ENCODE results near the gene CCDC74A.
"Not testable (repeated sequence)": the region's sequence is repeated elsewhere in the genome, so short reads cannot be mapped to it uniquely, and the experiment has no call there.

The CCDC74A gene

GRCh38 chr2:131529864-131530445 lies 2.3 kb downstream of the CCDC74A start:
- DNase-seq, result not testable (repeated sequence)

DNA sequence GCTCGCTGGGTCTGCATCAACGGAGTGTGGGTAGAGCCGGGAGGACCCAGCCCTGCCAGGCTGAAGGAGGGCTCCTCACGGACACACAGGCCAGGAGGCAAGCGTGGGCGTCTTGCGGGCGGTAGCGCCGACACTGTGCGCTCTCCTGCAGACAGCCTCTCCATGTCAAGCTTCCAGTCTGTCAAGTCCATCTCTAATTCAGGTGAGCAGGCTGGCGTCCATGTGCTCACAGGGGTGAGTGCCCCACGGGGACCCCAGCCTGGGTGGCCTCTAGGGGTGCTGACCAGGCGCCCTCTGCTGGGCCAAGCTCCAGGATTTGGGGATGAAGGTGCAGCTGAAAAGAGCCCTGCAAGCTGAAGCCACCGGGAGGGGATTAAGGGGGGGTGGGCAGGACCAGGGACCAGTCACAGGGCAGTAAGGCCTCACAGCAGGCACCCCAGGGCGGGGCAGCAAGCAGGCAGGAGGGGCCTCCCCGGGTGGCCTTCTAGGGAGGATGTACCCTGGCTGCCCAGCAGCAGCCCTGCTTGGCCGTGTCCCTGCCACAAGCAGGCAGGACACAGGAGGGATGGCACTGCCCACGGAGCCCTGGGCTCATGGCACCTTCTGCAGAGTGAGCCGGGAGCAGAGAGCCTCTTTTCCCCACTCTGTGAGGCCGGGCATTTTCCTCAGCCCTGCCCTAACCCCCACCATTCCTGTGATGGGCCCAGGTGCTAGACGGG lies 3.1 kb downstream of the CCDC74A start:
- not testable (repeated sequence) for DNase-seq

DNA sequence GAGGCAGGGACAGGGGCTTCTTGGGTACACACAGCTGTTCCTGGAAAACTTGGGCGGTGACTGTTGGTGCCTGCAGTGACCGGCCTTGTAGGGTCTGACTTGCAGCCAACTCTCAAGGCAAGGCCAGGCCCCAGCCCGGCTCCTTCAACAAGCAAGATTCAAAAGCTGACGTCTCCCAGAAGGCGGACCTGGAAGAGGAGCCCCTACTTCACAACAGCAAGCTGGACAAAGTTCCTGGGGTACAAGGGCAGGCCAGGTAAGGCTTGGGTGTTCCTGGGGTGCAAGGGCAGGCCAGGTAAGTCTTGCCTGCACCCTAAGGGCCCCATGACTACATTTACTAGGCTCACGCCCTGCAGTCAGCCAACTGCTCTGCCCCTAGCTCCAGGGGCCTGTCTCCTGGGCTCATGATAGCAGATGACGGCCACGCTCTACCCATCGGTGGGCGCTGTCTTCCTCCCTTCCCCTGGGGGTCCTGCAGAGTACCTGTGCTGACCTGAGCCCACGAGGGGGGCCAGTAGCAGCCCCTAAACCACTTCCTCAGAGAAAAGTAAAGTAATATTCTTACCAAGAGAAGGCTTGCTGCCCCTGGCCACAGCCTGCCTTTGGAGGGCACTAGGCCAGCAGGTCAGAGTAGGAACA lies 4.0 kb downstream of the CCDC74A start:
- not testable (repeated sequence) for DNase-seq

- not testable (repeated sequence) for DNase-seq
Measured at GRCh38 chr2:131532723-131533608, 5.3 kb downstream of the CCDC74A start.

- DNase-seq, result not testable (repeated sequence)
Measured at GRCh38 chr2:131533609-131534316, 6.1 kb downstream of the CCDC74A start.

DNA sequence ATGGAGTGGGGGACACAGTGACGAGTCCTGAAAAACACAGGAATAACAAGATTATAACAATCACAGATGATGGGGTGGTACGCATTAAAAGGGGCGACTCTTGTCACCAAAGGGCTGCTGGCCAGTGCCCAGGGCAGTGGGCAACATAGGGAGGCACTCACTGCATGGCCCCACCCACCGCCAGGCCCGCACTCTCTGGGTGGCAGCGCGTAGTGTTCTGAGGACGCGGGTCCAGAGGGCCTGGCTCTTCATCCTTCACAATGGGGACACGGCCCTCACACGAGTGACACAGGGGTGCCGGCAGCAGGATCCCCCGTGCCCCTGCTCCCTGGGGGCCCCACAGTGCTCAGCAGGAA lies 6.6 kb downstream of the CCDC74A start:
- DNase-seq, result not testable (repeated sequence)

GRCh38 chr2:131534965-131535364 lies 7.3 kb downstream of the CCDC74A start:
- not testable (repeated sequence) for DNase-seq

- DNase-seq, result no peak
Measured at GRCh38 chr2:131535526-131535925, 7.8 kb downstream of the CCDC74A start.

DNA sequence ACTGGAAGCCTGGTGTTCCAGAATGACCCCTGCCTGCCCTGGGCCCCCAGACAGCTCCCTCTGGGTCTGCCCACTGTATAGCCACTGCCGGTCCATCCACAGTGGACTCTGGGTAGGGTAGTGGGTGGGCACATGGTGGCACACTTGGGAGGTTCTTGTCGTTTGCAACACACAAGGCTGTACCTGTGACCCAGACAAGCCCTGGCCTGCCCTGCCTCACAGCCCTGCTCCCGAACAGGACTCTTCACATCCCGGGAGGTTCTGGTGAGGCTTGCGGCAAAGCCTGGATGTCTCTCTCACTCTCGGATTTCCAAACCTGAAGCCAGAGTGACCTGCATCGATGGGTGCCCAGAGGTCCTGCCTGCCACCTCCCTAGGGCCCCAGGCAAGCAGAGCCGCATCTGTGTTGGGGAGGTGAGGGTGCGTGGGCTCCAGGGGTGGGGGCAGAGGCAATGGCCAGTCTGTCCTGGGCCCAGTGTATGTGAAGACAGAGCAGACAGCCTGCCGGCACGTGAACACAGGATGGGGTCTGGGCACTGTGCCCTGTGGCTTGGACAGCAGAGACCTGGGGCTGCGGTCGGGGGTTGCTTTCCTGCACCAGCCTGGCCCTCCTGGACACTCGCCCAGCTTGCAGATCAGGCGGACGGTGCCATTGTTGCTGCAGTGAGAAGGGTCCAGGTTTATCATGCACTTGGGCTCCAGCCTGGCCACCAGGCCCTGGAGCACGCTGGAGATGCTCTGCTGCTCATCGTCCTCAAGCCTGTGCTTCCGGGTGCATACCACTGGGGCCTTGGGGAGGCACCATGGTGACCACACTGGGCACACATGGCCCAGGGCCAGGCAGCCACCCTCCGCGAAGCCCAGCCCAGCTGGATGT lies 8.5 kb downstream of the CCDC74A start:
- DNase-seq, result not testable (repeated sequence)

- not testable (repeated sequence) for DNase-seq
Measured at GRCh38 chr2:131536841-131537240, 9.2 kb downstream of the CCDC74A start.

GRCh38 chr2:131538856-131539255 lies 11.2 kb downstream of the CCDC74A start:
- not testable (repeated sequence) for DNase-seq

DNA sequence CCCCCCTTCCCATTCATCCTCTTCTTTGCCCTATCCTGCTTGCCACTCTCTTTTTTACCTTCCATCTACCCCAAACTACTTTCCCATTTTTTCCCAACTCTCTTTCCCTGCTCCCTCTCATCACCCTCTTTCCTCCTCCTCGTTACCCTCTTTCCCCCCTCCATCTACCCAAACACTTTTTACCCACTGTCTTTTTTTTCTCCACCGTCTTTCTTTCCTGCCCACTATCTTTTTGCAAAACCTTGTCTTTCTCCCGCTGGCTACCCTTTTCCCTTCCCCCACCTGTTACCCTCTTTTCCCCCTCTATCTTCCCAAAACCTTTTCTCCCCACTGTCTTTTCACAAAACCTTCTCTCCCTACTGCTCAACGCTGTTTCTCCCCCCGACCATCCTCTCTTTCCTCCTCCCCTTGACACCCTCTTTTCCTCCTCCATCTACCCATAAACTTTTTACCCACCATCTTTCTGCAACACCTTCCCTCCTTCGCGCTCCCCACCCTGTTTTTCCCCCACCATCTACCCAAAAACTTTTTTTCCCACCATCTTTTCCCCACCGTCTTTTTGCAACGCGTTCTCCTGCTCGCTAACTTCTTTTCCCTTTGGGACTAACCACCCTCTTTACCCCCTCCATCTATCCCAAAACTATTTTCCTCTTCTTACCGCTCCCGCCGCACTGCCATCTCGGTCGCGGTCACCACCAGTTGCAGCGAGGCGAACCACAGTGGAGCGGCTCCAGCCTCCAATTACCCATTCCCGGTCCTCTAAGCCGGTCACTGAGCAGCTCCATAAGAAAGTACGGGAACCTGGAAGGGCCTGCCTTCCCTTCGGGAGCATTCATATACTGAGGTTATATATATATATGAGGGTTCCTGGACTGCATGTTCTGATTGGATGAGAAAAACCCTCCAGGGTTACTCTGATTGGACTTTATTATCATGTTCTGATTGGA lies 15.0 kb downstream of the CCDC74A start:
- no peak for DNase-seq

DNA sequence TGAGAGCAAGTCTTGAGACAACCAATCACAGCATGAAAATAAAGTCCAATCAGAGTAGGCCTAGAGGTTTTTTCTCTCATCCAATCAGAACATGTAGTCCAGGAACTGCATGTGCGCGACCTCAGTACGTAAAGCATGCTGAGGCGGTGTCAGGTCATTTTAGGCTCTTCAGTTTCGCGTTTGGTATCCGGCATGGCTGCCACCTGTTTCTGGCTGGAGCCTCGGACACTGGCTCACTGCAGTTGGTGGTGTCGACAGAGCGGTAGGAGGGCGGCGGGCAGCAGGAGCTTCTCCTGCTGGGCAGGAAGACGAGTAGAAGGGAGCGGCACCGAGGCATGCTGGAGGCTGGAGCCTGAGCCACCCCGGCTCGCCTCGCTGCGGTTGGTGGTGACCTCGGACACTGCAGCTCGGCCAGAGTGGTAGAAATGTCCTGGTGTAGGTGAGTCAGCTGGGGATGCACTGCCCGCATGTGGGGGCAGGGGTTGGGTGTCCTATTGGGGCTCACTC lies 15.8 kb downstream of the CCDC74A start:
- DNase-seq, result no peak

DNA sequence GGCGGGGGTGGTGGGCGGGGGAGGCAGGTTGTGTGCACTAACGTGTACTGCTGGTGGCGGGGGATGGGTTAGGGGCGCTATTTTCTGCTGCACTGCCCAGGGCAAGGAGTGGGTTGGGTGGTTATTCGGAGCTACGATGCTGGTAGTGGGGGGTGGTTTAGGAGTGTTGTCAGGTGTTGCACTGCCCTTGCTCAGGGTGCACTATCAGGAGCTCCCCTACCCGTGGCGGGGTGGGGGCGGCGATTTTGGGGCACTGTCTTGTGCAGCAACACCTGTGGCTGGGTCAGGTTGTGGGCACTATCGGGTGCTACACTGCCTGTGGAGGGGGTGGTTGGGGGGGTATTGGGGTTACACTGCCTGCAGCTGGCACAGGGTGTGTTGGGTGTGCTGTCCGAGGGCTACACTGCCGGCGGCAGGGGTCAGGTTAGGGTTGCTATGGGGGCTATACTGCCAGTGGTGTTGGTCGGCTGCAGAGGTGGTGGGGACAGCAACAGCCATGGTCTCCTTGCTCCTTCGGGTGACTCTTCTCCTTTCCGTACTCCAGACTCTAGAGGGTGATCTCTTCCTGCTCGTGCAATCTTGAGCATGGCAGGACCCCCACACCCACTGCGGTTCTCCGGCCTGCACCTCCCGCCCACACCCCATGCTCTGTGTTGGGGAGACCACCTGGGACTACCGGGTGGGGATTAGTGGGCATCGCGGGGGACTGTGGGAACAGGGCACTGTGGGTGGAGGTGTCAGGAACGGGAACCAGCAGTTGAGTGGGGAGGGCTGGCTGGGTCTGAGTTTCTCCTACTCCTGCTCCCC lies 16.5 kb downstream of the CCDC74A start:
- DNase-seq, result not testable (repeated sequence)

DNA sequence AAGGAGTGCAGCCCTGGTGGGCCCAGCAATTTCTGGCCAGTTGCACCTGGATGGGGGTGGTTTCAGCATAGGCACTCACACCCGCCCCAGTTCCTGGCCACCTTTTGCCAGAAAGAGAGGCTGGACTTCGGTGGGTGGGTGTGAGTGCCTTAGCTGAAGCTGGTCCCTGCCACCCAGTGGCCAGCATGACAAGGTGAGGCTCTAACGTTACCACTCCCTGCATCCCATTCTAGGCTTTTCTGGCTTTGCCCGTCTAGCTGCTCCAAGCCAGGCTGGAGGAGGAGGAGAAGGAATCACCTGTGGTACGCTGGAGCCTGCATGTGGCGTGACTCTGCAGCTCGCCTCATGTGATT lies 17.1 kb downstream of the CCDC74A start:
- not testable (repeated sequence) for DNase-seq

GRCh38 chr2:131552871-131553270 lies 25.2 kb downstream of the CCDC74A start:
- DNase-seq, result no peak

- DNase-seq, result no peak
Measured at GRCh38 chr2:131556998-131557397, 29.3 kb downstream of the CCDC74A start.

DNA sequence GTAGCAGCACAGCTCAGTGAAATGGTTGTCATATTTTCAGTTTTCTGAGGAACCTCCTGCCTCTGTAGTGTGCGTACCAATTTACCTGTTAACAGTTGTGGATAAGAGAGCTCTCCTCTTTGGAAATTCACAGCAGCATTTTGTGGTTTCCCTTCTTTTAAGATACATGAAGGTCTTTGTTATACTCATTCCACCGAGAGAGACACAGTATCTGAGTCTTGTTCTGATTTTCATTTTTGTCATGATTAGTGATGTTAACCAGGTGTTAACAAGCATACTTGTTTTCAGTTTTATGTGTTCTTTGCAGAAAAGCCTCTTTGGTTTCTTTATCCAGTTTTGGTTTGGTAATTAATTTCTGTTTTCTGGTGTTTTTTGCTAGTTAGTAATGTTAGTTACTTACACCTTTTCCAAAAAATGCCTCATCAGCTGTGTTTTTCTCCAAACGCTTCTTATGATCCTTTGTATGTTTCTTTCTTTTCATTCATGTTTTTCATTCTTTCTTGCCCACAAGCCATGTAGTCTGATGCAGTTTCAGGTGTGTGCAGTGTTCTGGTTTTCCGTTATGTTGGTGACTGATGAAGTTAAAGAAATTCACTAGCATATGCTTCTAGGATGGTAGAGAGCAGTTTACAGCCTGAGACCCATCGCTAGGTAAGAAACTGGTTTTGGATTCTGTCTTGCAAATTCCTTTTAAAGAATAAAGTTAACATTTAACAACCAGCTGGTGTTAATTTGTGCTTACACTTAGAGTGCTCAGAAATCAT lies 30.1 kb downstream of the CCDC74A start:
- DNase-seq, result no peak
